GM18868 (cell line): ENCODE results near the gene GNA14.
"Not testable (repeated sequence)": the region's sequence is repeated elsewhere in the genome, so short reads cannot be mapped to it uniquely, and the experiment has no call there.

ENCODE experiments used
- ATAC-seq: cut with Tn5 transposase; IDR thresholded peaks from one replicate; pipeline ENCODE4 v1.9.1; 2021; ENCODE audit warnings: mild to moderate bottlenecking, moderate library complexity; ENCODE audit not compliant: unreplicated experiment

Gene GNA14

DNA sequence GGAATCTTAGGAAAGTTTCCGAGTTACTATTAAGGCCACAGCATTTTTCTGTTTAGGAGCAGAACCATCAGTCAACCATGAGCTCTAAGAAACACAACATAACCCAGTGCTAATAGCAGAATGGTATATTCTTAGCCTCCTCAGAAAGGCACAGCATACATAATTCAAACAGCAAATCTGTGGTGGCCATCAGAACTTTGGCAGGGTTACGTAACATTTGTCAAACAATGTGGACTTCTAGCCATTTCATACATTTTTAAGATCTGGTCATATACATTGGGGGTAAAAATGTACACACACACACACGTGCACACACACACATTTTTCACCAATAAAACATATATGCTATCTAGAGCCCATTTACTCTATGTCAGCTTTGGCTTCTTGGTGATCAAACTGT is 225.2 kb downstream of the GNA14 start:
- ATAC-seq, result no peak

DNA sequence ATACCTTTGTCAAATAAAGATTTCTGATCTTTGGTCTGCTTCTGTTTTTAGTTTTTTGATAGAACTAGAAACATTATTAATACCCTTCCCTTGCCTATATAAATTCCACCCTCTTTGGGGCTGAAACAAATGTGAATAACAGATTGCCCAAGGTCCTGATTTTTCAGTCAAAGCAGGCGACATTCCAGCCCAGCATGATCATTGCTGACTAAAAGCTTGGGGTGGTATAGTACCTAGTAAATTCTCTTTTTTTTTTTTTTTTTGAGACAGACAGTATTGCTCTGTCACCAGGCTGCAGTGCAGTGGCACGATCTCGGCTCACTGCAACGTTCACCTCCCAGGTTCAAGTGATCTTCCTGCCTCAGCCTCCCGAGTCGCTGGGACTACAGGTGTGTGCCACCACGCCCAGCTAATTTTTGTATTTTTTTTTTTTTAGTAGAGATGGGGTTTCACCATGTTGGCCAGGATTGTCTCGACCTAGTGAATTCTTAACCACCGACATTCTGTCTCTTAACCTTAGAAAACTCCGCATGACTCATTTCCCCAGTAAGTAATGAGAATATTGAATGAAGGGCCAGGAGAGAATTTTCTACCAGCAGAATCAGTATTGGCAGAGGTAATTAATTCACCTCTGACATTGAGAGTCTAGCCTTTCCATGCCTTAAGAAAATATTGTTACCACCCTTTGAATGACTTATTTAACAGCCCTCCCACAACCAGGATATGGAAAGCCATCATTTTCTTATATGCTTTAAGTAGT is 226.4 kb downstream of the GNA14 start:
- ATAC-seq, result no peak

DNA sequence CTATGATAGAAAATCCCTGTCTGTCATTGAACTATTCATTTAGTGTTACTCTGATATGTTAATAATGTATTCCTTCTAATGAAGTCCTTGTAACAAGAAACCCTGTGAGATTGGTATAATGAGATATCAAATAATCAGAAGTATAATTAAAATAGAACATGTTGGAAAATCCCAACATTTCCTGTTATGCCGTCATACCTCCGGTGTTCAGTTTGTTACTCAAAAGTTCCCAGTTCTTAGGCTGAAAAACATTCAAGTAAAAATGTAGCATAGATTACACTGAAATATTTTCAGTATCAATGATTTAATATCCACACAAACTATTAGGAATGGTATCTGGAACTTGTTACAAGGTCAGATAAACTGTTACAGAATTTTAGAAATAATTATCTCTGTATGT is 227.5 kb downstream of the GNA14 start:
- ATAC-seq, result no peak

DNA sequence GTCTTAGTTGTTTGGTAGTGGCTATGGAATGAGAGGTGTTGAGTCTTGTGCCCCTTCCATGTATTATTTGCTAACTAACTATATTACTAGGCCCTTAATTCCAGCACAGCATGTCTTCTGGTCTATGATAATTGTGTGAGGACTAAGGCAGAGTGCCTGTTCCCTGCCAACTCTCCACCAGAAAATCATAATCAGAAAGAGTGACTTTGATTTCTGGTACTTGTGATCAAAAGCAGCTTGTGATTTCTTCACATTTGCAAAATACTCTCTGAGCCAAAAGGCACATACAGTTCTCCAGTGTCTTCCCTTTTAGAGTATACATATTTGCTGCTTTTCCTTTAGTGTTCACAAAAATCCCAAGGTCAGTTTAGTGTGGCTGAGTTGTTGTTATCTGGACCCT is 229.9 kb downstream of the GNA14 start:
- no peak for ATAC-seq

DNA sequence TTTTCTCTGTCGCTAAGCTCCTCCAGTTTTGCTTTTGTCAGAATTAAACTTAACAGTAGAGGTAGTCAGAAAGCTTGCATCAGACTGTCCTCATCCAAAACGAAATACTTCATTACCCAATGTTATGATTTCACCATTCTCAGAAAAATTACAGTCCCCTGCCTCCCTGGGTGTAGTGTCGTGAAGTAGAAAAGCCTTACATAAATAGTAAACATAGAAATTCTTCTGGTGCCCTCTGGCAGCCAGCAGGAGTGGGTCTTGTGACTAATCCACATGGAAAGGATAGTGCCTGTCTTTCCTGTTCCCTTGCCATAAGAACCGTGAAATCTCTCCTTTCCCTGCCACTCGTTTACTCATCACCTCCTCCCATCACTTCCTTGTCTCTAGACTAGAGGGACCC is 230.6 kb downstream of the GNA14 start:
- no peak for ATAC-seq

DNA sequence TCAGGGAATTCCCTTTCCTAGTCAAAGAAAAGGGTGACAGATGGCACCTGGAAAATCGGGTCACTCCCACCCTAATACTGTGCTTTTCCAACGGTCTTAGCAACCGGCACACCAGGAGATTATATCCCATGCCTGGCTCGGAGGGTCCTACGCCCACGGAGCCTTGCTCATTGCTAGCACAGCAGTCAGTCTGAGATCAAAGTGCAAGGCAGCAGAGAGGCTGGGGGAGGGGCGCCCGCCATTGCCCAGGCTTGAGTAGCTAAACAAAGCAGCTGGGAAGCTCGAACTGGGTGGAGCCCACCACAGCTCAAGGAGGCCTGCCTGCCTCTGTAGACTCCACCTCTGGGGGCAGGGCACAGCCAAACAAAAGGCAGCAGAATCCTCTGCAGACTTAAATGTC is 239.6 kb downstream of the GNA14 start:
- ATAC-seq, result not testable (repeated sequence)

DNA sequence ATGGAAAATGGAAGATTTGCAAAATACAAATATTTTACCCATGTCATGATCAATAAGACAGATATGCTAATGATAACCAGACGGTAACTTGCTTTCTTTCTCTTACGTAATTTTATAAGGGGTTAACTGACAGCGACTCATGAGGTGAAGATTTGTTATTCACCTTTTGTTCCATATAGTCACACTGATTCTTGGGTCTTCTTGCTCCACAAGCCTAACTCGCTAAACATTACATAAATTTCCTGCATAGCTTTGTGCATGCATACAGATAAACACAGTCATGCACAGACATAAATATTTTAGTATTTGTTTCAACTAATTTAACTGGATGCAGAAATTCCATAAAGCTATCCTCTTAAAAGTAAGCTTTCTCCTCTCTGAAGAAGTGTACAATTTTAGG is 244.9 kb downstream of the GNA14 start:
- ATAC-seq, result no peak

DNA sequence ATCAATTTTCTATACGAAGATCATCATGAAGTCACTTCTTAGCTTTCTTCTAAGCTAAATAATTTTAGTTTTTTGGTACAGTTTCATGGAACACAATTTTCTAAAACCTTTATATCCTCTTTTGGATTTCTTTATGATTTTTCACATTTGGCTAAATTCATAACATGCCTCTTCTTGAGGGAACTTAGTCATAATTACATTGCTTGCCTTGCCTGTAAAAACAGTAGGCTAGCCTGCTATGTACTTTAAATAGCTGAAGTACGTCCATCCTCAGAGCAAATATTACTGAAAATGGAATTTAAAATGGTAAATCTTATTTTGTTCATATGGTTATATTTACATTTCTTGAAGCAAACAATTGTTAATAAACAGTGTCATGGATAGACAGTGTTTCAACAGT is 245.8 kb downstream of the GNA14 start:
- no peak for ATAC-seq

DNA sequence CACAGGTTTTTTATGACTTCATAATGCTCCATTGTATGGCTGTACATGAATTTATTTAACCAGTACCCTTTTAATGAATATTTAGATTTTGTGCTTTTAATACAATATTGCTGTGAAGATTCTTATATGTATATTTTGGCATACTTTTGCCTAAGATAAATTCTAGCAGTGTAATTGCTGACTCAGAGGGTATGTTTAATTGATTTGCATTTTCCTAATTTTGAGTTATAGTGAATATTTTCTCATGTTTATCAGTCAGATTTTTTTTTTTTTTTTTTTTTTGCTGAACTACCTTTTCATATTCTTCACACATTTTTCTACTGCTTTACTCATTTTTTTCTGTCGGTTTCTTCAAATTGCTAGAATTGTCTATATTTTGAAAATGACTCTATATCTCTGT is 248.2 kb downstream of the GNA14 start:
- no peak for ATAC-seq

DNA sequence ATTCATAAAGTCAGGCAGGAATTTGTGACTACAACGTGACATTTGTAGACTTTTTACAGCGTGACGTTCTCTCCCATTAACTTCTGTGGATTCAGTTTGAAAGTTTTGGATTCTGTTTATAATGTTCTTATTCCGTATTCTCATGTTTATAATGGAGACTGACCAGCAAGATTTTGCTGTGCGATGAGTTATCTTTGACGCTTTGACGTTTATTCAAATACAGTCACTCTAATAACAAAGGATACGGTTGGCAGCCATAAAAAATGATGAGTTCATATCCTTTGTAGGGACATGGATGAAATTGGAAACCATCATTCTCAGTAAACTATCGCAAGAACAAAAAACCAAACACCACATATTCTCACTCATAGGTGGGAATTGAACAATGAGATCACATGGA is 249.5 kb downstream of the GNA14 start:
- ATAC-seq, result not testable (repeated sequence)

DNA sequence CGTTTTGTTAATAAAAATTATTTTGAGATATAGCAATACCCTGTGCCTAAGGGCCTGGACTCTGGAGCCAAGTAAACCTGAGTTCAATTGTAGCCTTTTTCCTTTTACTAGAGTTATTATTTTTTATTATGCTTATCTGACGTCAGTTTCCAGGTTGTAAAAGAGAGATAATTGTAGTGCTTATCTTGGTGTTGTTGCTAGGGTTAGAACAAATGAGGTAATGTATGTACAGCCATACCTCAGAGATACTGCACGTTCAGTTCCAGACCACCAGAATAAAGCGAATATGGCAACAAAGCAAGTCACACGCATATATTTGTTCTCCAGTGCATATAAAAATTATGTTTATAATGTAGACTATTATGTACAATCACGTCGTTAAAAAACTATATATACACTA is 255.8 kb downstream of the GNA14 start:
- no peak for ATAC-seq

DNA sequence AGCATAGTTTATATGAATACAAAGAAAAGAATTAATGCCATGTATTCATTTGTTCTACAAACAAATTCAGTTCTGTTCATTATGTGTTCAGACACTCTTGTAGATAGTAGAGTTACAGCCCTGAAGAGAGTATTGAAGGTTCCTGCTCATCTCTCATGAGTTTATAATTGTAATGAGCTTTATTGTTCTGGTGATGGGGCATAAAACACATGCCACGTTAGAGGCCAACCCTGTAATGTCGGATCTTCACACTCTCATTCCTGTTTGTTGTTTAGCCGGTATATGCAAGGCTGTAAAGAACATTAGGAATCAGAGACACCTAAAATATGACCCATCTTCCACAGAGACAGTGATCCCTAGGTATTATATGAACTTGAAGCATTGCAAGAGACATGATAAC is 256.3 kb downstream of the GNA14 start:
- ATAC-seq, result no peak

DNA sequence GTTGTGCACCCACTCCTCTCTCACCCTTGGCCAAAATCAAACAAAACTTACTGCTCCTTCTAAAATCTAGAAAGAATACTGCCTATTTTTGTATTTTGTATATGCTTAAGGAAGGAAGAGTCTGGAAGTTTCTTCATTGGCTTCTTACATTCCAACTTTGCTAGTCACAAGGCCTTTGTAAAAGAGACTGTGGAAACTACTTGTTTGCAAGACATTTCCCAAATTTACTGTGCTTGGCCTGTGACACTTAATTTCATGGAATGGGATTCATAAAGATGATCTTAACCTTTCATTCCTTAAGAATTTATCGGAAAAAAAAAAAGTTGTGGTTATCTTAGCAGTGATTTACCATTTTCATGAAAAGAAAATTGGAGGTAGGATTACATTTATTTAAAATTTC is 261.9 kb downstream of the GNA14 start:
- ATAC-seq, result no peak

DNA sequence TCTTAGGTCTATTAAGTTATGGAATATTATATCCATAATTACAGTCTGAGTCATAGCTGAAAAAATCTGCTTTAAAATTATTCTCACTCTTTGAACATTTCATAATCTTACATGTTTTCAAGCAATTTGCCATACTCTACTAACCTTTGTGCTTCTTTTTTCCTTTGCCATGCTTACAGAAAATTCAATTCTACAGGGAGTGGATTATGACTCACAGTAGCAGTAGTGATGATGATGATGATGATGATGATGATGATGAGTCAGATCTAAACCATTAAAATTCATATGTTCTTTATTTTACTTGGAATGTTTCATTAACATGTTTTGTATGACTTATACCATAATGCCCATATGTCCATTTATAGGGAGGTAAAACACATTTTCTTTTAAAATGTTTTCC is 263.7 kb downstream of the GNA14 start:
- ATAC-seq, result no peak

DNA sequence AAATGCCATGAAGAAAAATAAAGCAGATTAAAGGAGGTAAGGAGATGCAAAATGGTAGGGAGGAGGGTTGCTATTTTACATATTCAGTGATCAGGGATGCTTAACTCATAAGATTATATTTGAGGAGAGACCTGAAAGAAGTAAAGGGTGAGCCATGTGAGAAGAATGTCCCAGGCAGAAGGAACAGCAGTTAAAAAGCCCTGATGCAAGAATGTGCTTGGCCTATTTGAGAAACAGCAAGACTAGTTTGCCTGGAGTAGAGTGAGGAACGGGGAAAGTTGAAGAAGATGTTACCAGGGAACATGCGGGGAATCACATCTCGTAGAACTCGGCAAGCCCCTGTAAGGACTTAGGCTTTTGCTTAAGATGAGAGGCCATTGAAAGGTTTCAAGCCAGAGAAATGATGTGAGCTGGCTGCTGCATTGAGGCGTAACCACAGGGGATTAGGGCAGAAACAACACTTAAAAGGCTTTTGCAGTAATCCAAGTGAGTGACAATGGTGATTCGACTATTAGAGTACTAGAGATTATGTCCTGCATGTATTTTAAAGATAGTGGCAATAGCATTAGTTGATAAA is 272.1 kb downstream of the GNA14 start:
- no peak for ATAC-seq

DNA sequence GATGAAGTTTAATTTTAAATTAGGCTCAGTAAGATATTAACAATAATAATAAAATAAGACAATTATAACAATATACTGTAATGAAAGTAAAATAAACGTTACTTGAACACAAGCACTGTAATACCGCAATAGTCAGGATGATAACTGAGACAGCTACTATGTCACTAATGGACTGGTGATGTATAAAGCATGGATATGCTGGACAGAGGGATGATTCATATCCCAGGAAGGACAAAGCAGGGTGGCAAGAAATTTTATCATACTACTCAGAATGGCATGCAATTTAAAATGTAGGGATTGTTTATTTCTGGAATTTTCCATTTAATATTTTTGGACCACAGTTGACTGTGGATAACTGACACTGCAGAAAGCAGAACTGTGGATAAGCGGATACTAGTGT is 273.9 kb downstream of the GNA14 start:
- ATAC-seq, result no peak
